Prostate gland (tissue), 2 donors: ENCODE data around the gene TGFB1. TPM values are rescaled to one million over a fixed set of nuclear protein-coding genes. Genes with fewer than 3 reads are reported as not detected.
"Not testable (repeated sequence)": the region's sequence is repeated elsewhere in the genome, so short reads cannot be mapped to it uniquely, and the experiment has no call there.

Experiments used
- DNase-seq: peaks from one replicate; pipeline ENCODE4 v3.0.0-alpha.2; 2019; ENCODE audit warnings: low spot score
- H3K27ac ChIP-seq, 2 donors: fragments of 200-600 bp; sonication (generic); 2 replicates each; pipeline ENCODE4 v1.5.1; 2017 to 2019
- H3K27me3 ChIP-seq: fragments of 200-600 bp; sonication (generic); replicated peaks from 2 replicates; pipeline ENCODE4 v1.5.1; 2019; ENCODE audit not compliant: insufficient read depth
- H3K36me3 ChIP-seq, 2 donors: fragments of 200-600 bp; sonication (generic); 1 replicate in 1 of 2; 2 replicates in 1 of 2; pipeline versions ENCODE4 v1.5.1 to v1.8.1; 2017 to 2019
- H3K4me1 ChIP-seq: fragments of 200-600 bp; sonication (generic); replicated peaks from 2 replicates; pipeline ENCODE4 v1.5.1; 2019
- H3K4me3 ChIP-seq, 2 donors: fragments of 200-600 bp; sonication (generic); 2 replicates each; pipeline ENCODE4 v1.5.1; 2017 to 2019
- H3K9me3 ChIP-seq: fragments of 200-600 bp; sonication (generic); 2 replicates; pipeline ENCODE4 v1.5.1; 2017
- CTCF ChIP-seq, 4 experiments: fragments of 200-600 bp in 2 of 4; fragments of 450-650 bp in 2 of 4; sonication (generic) in 2 of 4; IDR thresholded peaks; 1 replicate in 3 of 4; 2 replicates in 1 of 4; pipeline ENCODE4 v1.5.1; 2016 to 2019; ENCODE audit warnings: antibody characterized with exemption in 4 of 4, mild to moderate bottlenecking in 2 of 4, moderate library complexity in 2 of 4
- POLR2A ChIP-seq: fragments of 450-650 bp; IDR thresholded peaks from one replicate; pipeline ENCODE4 v1.6.1; 2016; ENCODE audit warnings: antibody characterized with exemption, mild to moderate bottlenecking
- POLR2AphosphoS5 ChIP-seq: sonication (generic); formaldehyde crosslinking; IDR thresholded peaks from one replicate; pipeline ENCODE4 v1.6.1; 2017; ENCODE audit warnings: antibody characterized with exemption
- WGBS: methylation state at CpG from one replicate; pipeline ENCODE4 v1.1.5; 2018; 5-methylcytosine and 5-hydroxymethylcytosine counted together
- intact Hi-C: fragments of 100-400 bp; cut with DNase I; formaldehyde crosslinking; loops from one replicate; pipeline ENCODE4 v1.14.2; 2022
- total RNA-seq, 2 donors: library from RNA; depleted of rRNA; stranded (reverse); fragments of >200 nt; gene quantifications; one replicate each; pipeline ENCODE4 v1.1.0, GENCODE V29; 2016

TGFB1 gene
- total RNA-seq, 2 donors from 2014 or later = 9.7 to 32.4 TPM

- intact Hi-C loops = no loop called here
- WGBS = 70% methylated on average over 2 of the region's 2 CpGs
- H3K4me1 ChIP-seq = no peaks in the 10 kb centered on the region
These were observed 18.8 kb upstream of the TGFB1 start for GRCh38 chr19:41372501-41372900.

GRCh38 chr19:41371541-41371940 is 17.8 kb upstream of the TGFB1 start:
- 95% methylated on average over 8 of the region's 8 CpGs for WGBS
- no peak overlapping the region for H3K4me3 ChIP-seq
- H3K36me3 ChIP-seq = no peaks in the 10 kb centered on the region
- H3K4me1 ChIP-seq = no peaks in the 10 kb centered on the region
- H3K27ac ChIP-seq = no peak overlapping the region
- intact Hi-C loops = no loop called here
- DNase-seq = no peak
- no peaks in the 10 kb centered on the region for H3K27me3 ChIP-seq
- TF ChIP-seq POLR2AphosphoS5 = no peak
- TF ChIP-seq CTCF (IDR thresholded peaks at IDR 0.05) = no peak
- no peak for TF ChIP-seq POLR2A
- no peaks in the 10 kb centered on the region for H3K9me3 ChIP-seq

More at GRCh38 chr19:41372501-41372900, 18.8 kb upstream of the TGFB1 start:
- no peaks in the 10 kb centered on the region for H3K9me3 ChIP-seq
- H3K27me3 ChIP-seq = no peaks in the 10 kb centered on the region
- H3K36me3 ChIP-seq = no peaks in the 10 kb centered on the region
- no peak for DNase-seq
- no peak overlapping the region for H3K4me3 ChIP-seq
- H3K27ac ChIP-seq = no peak overlapping the region
- TF ChIP-seq POLR2A = no peak
- TF ChIP-seq CTCF (IDR thresholded peaks at IDR 0.05) = no peak
- TF ChIP-seq POLR2AphosphoS5 = no peak

GRCh38 chr19:41371119-41371518 is 17.4 kb upstream of the TGFB1 start:
- 72% methylated on average over 5 of the region's 5 CpGs for WGBS
- H3K27me3 ChIP-seq, H3K4me1 ChIP-seq, DNase-seq, H3K36me3 ChIP-seq, H3K9me3 ChIP-seq, H3K4me3 ChIP-seq, H3K27ac ChIP-seq, intact Hi-C loops: not testable (repeated sequence)

- Histone ChIP-seq H3K27ac (no peak overlapping the region), H3K9me3 (no peaks in the 10 kb centered on the region), H3K27me3 (no peaks in the 10 kb centered on the region), H3K4me3 (no peak overlapping the region), H3K36me3 (no peaks in the 10 kb centered on the region), H3K4me1 (no peaks in the 10 kb centered on the region)
- no peak for DNase-seq
- TF ChIP-seq POLR2A (no peak), POLR2AphosphoS5 (no peak), CTCF (IDR thresholded peaks at IDR 0.05) (no peak)
- 100% methylated on average over 2 of the region's 2 CpGs for WGBS
- intact Hi-C loops = no loop called here
These were observed 16.0 kb upstream of the TGFB1 start for GRCh38 chr19:41369769-41370168.

GRCh38 chr19:41367848-41368301 is 14.2 kb upstream of the TGFB1 start:
- Histone ChIP-seq H3K27ac (no peak overlapping the region), H3K4me3 (no peak overlapping the region), H3K9me3 (no peaks in the 10 kb centered on the region), H3K27me3 (no peaks in the 10 kb centered on the region), H3K4me1 (peaks cover 3% of the 10 kb centered on the region), H3K36me3 (no peaks in the 10 kb centered on the region)
- intact Hi-C loops = no loop called here
- TF ChIP-seq POLR2AphosphoS5 (no peak), CTCF (IDR thresholded peaks at IDR 0.05) (no peak), POLR2A (no peak)
- 47% methylated on average over 6 of the region's 6 CpGs for WGBS
- DNase-seq = no peak
